K562 (cell line): Measurements from ENCODE around the gene TRIM38. TPM values are rescaled to one million over a fixed set of nuclear protein-coding genes. Genes with fewer than 3 reads are reported as not detected.

Experiments
- CBX5 ChIP-seq: IDR thresholded peaks from 2 replicates; pipeline ENCODE4 v1.6.1; 2014; ENCODE audit warnings: low read depth, borderline replicate concordance
- ELF1 ChIP-seq: fragments of 200-800 bp; sonication (Bioruptor generic); IDR thresholded peaks from 2 replicates; pipeline ENCODE4 v1.6.1; 2016; ENCODE audit warnings: missing genetic modification characterization, missing compliant biosample characterization
- GATAD2B ChIP-seq: fragments of 450-650 bp; IDR thresholded peaks from 2 replicates; pipeline ENCODE4 v1.6.1; 2017; ENCODE audit warnings: mild to moderate bottlenecking, borderline replicate concordance
- HSF4 ChIP-seq: fragments of 250-450 bp; sonication (Bioruptor Pico); IDR thresholded peaks from 2 replicates; pipeline ENCODE4 v2.1.2; 2022; ENCODE audit warnings: mild to moderate bottlenecking, moderate library complexity, borderline replicate concordance
- RBM25 ChIP-seq: fragments of 200-400 bp; formaldehyde crosslinking; IDR thresholded peaks from 2 replicates; pipeline ENCODE4 v1.6.1; 2018; ENCODE audit warnings: low read length, low read depth, moderate library complexity; ENCODE audit not compliant: severe bottlenecking
- SP2 ChIP-seq: IDR thresholded peaks from 2 replicates; pipeline ENCODE4 v1.6.1; 2011; ENCODE audit warnings: mild to moderate bottlenecking, low read depth, low read length, moderate library complexity; ENCODE audit not compliant: poor library complexity, severe bottlenecking; ENCODE audit errors: extremely low read depth
- SRSF9 ChIP-seq: fragments of 200-400 bp; formaldehyde crosslinking; IDR thresholded peaks from 2 replicates; pipeline ENCODE4 v1.6.1; 2017; ENCODE audit warnings: low read depth, low read length, borderline replicate concordance
- U2AF1 ChIP-seq: fragments of 200-400 bp; formaldehyde crosslinking; optimal IDR thresholded peaks from 2 replicates; pipeline ENCODE3; 2017; ENCODE audit warnings: mild to moderate bottlenecking, low read depth, low read length, moderate library complexity
- ZBTB1 ChIP-seq: sonication (generic); formaldehyde crosslinking; IDR thresholded peaks from 2 replicates; pipeline ENCODE4 v1.8.1; 2023; ENCODE audit warnings: missing genetic modification reagents, low read depth, mild to moderate bottlenecking, borderline replicate concordance
- ZFP30 ChIP-seq: fragments of 250-450 bp; sonication (Bioruptor Pico); IDR thresholded peaks from 2 replicates; pipeline ENCODE4 v1.8.0; 2022; ENCODE audit warnings: moderate library complexity, mild to moderate bottlenecking, inconsistent platforms, borderline replicate concordance
- ZNF589 ChIP-seq: fragments of 200-800 bp; sonication (Bioruptor generic); IDR thresholded peaks from 2 replicates; pipeline ENCODE4 v1.6.1; 2016; ENCODE audit warnings: low read depth, missing genetic modification characterization, missing compliant biosample characterization
- ZNF830 ChIP-seq: fragments of 250-450 bp; sonication (Bioruptor Pico); IDR thresholded peaks from 2 replicates; pipeline ENCODE4 v1.5.0; 2021; ENCODE audit warnings: mild to moderate bottlenecking
- polyA plus RNA-seq, 8 experiments: library from polyadenylated mRNA; depleted of rRNA in 4 of 8; stranded (reverse) in 5 of 8; unstranded in 3 of 8; fragments of >200 nt; fragmentation: Nextera tagmentation in 2 of 8; fragmentation: Illumina TruSeq in 1 of 8; extraction: Ambion mirVana in 2 of 8; extraction: Trizol in 1 of 8; gene quantifications; 2 replicates each; pipeline versions ENCODE4 v1.2.1 to v1.2.3, GENCODE V29; 2011 to 2014; ENCODE audit warnings: inconsistent platforms in 1 of 8, missing spikeins in 1 of 8
- total RNA-seq, 7 experiments: library from RNA; depleted of rRNA in 6 of 7; stranded (reverse); fragments of >200 nt in 6 of 7; fragmentation: Illumina TruSeq in 2 of 7; extraction: Trizol in 2 of 7; gene quantifications; 2 replicates each; pipeline versions ENCODE4 v1.2.1 to v1.2.3, GENCODE V29; 2011 to 2021; ENCODE audit warnings: low replicate concordance in 1 of 7
- TF ChIP-seq, protein P1 (sequence below): fragments of 250-450 bp; sonication (Bioruptor Pico); IDR thresholded peaks from 2 replicates; pipeline ENCODE4 v1.8.0; 2021; ENCODE audit warnings: borderline replicate concordance, mild to moderate bottlenecking, moderate library complexity; ENCODE audit not compliant: poor library complexity, severe bottlenecking
- TF ChIP-seq, protein P2 (sequence below): fragments of 450-650 bp; IDR thresholded peaks from 2 replicates; pipeline ENCODE4 v1.6.1; 2016; ENCODE audit warnings: mild to moderate bottlenecking, moderate library complexity
- TF ChIP-seq, protein P3 (sequence below): fragments of 450-650 bp; IDR thresholded peaks from 2 replicates; pipeline ENCODE4 v1.6.1; 2016

TRIM38 gene
- total and polyA plus RNA-seq, 9 of the 15 experiments (the other 6 are each of a cell fraction or from before 2014, with no cell fraction given) = 1.7 to 6.7 (median 6.3) TPM

DNA sequence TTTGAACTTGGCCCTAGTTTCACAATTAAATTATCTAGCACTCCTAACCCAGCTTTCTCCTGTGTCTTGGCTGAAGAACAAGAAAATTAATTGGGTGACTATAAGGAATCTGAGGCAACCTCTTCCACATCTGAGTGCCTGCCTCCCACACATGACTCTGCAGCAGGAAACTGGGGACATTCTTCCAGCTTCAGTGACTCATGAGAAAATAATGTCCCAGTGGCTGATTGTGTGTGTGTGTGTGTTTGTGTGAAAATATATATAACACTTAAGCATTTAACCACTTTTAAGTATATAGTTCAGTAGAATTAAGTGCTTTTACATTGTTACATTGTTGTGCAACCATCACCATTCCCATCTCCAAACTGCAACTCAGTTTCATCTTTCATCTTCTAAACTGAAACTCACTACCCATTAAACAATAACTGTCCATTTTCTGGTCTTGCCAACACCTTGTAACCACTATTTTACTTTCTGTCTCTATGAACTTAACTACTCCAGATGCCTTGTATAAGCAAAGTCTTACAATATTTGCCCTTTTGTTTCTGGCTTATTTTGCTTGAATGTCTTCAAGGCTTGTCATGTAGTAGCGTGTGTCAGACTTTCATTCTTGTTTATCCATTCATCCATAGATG, 8.7 kb downstream of the TRIM38 start (continued):
- TF ChIP-seq, protein P1, sequence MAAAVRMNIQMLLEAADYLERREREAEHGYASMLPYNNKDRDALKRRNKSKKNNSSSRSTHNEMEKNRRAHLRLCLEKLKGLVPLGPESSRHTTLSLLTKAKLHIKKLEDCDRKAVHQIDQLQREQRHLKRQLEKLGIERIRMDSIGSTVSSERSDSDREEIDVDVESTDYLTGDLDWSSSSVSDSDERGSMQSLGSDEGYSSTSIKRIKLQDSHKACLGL = no peak
- TF ChIP-seq ZFP30 = no peak
- TF ChIP-seq ZNF589 (CRISPR knock-in tag) = no peak
- TF ChIP-seq ELF1 = no peak; the same call in 1 of the 2 replicates
- no peak for TF ChIP-seq ZNF830 (CRISPR knock-in tag)
- TF ChIP-seq SRSF9 = no peak
- TF ChIP-seq, protein P2, sequence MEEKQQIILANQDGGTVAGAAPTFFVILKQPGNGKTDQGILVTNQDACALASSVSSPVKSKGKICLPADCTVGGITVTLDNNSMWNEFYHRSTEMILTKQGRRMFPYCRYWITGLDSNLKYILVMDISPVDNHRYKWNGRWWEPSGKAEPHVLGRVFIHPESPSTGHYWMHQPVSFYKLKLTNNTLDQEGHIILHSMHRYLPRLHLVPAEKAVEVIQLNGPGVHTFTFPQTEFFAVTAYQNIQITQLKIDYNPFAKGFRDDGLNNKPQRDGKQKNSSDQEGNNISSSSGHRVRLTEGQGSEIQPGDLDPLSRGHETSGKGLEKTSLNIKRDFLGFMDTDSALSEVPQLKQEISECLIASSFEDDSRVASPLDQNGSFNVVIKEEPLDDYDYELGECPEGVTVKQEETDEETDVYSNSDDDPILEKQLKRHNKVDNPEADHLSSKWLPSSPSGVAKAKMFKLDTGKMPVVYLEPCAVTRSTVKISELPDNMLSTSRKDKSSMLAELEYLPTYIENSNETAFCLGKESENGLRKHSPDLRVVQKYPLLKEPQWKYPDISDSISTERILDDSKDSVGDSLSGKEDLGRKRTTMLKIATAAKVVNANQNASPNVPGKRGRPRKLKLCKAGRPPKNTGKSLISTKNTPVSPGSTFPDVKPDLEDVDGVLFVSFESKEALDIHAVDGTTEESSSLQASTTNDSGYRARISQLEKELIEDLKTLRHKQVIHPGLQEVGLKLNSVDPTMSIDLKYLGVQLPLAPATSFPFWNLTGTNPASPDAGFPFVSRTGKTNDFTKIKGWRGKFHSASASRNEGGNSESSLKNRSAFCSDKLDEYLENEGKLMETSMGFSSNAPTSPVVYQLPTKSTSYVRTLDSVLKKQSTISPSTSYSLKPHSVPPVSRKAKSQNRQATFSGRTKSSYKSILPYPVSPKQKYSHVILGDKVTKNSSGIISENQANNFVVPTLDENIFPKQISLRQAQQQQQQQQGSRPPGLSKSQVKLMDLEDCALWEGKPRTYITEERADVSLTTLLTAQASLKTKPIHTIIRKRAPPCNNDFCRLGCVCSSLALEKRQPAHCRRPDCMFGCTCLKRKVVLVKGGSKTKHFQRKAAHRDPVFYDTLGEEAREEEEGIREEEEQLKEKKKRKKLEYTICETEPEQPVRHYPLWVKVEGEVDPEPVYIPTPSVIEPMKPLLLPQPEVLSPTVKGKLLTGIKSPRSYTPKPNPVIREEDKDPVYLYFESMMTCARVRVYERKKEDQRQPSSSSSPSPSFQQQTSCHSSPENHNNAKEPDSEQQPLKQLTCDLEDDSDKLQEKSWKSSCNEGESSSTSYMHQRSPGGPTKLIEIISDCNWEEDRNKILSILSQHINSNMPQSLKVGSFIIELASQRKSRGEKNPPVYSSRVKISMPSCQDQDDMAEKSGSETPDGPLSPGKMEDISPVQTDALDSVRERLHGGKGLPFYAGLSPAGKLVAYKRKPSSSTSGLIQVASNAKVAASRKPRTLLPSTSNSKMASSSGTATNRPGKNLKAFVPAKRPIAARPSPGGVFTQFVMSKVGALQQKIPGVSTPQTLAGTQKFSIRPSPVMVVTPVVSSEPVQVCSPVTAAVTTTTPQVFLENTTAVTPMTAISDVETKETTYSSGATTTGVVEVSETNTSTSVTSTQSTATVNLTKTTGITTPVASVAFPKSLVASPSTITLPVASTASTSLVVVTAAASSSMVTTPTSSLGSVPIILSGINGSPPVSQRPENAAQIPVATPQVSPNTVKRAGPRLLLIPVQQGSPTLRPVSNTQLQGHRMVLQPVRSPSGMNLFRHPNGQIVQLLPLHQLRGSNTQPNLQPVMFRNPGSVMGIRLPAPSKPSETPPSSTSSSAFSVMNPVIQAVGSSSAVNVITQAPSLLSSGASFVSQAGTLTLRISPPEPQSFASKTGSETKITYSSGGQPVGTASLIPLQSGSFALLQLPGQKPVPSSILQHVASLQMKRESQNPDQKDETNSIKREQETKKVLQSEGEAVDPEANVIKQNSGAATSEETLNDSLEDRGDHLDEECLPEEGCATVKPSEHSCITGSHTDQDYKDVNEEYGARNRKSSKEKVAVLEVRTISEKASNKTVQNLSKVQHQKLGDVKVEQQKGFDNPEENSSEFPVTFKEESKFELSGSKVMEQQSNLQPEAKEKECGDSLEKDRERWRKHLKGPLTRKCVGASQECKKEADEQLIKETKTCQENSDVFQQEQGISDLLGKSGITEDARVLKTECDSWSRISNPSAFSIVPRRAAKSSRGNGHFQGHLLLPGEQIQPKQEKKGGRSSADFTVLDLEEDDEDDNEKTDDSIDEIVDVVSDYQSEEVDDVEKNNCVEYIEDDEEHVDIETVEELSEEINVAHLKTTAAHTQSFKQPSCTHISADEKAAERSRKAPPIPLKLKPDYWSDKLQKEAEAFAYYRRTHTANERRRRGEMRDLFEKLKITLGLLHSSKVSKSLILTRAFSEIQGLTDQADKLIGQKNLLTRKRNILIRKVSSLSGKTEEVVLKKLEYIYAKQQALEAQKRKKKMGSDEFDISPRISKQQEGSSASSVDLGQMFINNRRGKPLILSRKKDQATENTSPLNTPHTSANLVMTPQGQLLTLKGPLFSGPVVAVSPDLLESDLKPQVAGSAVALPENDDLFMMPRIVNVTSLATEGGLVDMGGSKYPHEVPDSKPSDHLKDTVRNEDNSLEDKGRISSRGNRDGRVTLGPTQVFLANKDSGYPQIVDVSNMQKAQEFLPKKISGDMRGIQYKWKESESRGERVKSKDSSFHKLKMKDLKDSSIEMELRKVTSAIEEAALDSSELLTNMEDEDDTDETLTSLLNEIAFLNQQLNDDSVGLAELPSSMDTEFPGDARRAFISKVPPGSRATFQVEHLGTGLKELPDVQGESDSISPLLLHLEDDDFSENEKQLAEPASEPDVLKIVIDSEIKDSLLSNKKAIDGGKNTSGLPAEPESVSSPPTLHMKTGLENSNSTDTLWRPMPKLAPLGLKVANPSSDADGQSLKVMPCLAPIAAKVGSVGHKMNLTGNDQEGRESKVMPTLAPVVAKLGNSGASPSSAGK = no peak
- TF ChIP-seq, protein P3, sequence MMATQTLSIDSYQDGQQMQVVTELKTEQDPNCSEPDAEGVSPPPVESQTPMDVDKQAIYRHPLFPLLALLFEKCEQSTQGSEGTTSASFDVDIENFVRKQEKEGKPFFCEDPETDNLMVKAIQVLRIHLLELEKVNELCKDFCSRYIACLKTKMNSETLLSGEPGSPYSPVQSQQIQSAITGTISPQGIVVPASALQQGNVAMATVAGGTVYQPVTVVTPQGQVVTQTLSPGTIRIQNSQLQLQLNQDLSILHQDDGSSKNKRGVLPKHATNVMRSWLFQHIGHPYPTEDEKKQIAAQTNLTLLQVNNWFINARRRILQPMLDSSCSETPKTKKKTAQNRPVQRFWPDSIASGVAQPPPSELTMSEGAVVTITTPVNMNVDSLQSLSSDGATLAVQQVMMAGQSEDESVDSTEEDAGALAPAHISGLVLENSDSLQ = no peak
- TF ChIP-seq ZBTB1 = no peak
- no peak for TF ChIP-seq RBM25
- TF ChIP-seq HSF4 = no peak
- no peak for TF ChIP-seq CBX5
- no peak for TF ChIP-seq GATAD2B
- no peak for TF ChIP-seq SP2
- no peak for TF ChIP-seq U2AF1
